NCI-H128 (cell line): ENCODE data around the gene BCAS2.
A peak's percentile ranks its signal among the peaks of the same experiment; 100 is the strongest.
"Not testable (repeated sequence)": the region's sequence is repeated elsewhere in the genome, so short reads cannot be mapped to it uniquely, and the experiment has no call there.

Source experiments
- DNase-seq: peaks from one replicate; lab custom pipeline; 2025; ENCODE audit not compliant: unreplicated experiment; lab: John Stamatoyannopoulos, UW

The BCAS2 gene

GRCh38 chr1:114581335-114582287 lies at the start of gene BCAS2:
Gene BCAS2, minus strand, starts transcription at chr1:114581615. Its CDS starts 24 bp downstream, at chr1:114581591.
- DNase-seq: peak; percentile 93

- DNase-seq: no peak
Measured at GRCh38 chr1:114627107-114627506, 45.7 kb upstream of the BCAS2 start.

GRCh38 chr1:114623364-114623763 lies 41.9 kb upstream of the BCAS2 start:
- no peak for DNase-seq

GRCh38 chr1:114620419-114620818 lies 39.0 kb upstream of the BCAS2 start:
- no peak for DNase-seq

- DNase-seq: no peak
Measured at GRCh38 chr1:114618606-114619005, 37.2 kb upstream of the BCAS2 start.

GRCh38 chr1:114610546-114611245 lies 29.3 kb upstream of the BCAS2 start:
- no peak for DNase-seq

- DNase-seq: no peak
Measured at GRCh38 chr1:114609826-114610225, 28.4 kb upstream of the BCAS2 start.

- DNase-seq: no peak
Measured at GRCh38 chr1:114609026-114609425, 27.6 kb upstream of the BCAS2 start.

GRCh38 chr1:114607223-114607622 lies 25.8 kb upstream of the BCAS2 start:
- DNase-seq: no peak

- DNase-seq: no peak
Measured at GRCh38 chr1:114597949-114598348, 16.5 kb upstream of the BCAS2 start.

- DNase-seq: no peak
Measured at GRCh38 chr1:114595602-114596001, 14.2 kb upstream of the BCAS2 start.

GRCh38 chr1:114594046-114594445 lies 12.6 kb upstream of the BCAS2 start:
- no peak for DNase-seq

GRCh38 chr1:114589122-114589521 lies 7.7 kb upstream of the BCAS2 start:
- DNase-seq: no peak

- DNase-seq: no peak
Measured at GRCh38 chr1:114588196-114588689, 6.8 kb upstream of the BCAS2 start.

GRCh38 chr1:114587203-114587991 lies 6.0 kb upstream of the BCAS2 start:
- DNase-seq: no peak

- DNase-seq: no peak
Measured at GRCh38 chr1:114586513-114587047, 5.2 kb upstream of the BCAS2 start.

GRCh38 chr1:114585231-114585630 lies 3.8 kb upstream of the BCAS2 start:
- no peak for DNase-seq

GRCh38 chr1:114574365-114574764 lies 7.0 kb downstream of the BCAS2 start:
- DNase-seq: no peak

- no peak for DNase-seq
Measured at GRCh38 chr1:114564141-114564540, 17.3 kb downstream of the BCAS2 start.

GRCh38 chr1:114562978-114563510 lies 18.4 kb downstream of the BCAS2 start:
- not testable (repeated sequence) for DNase-seq

- DNase-seq: no peak
Measured at GRCh38 chr1:114561333-114561732, 20.1 kb downstream of the BCAS2 start.
